GM12875 (cell line): ENCODE measurements around the gene FLYWCH1.

Source experiments
- H3K4me3 ChIP-seq: one replicate; pipeline ENCODE4 v1.5.1; 2011; ENCODE audit warnings: low read depth, low read length, control low read depth
- TF ChIP-seq, protein P1 (sequence below): IDR thresholded peaks from 2 replicates; pipeline ENCODE4 v1.5.1; 2011; ENCODE audit warnings: low read depth, mild to moderate bottlenecking, control low read depth, inconsistent platforms, low read length, moderate library complexity, borderline replicate concordance; ENCODE audit not compliant: insufficient read depth

Gene FLYWCH1

DNA sequence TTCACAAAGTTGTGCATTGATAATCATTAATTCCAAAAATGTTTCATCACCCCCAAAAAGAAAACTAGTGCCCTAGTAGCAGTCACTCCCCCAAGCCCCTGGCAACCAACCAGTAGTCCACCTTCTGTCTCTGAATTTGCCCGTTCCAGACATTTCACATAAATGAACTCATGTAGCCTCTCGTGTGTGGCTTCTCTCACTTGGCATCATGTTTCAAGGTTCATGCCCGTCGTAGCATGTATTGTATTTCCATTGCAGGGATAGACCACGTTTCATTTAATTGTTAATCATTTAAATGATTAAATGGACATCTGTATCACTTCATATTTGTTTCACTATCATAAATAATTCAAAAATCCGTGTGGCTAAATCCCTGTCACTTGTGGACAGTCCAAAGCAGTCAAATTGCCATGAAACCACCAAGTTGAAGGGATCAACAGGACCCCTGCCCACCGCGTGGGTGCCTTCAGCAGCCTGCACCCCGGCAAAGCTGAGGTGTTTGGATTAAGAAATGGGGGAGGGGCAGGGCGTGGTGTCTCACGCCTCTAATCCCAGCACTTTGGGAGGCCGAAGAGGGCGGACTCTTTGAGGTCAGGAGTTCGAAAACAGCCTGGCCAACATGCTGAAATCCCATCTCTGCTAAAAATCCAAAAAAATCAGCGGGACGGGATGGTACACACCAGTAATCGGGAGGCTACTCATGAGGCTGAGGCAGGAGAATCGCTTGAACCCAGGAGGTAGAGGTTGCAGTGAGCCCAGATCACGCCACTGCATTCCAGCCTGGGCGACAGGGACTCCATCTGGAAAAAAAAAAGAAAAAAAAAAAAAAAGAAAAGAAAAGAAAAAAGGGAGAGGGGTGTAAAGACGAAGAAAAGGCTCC, 37.5 kb upstream of the FLYWCH1 start:
- TF ChIP-seq, protein P1, sequence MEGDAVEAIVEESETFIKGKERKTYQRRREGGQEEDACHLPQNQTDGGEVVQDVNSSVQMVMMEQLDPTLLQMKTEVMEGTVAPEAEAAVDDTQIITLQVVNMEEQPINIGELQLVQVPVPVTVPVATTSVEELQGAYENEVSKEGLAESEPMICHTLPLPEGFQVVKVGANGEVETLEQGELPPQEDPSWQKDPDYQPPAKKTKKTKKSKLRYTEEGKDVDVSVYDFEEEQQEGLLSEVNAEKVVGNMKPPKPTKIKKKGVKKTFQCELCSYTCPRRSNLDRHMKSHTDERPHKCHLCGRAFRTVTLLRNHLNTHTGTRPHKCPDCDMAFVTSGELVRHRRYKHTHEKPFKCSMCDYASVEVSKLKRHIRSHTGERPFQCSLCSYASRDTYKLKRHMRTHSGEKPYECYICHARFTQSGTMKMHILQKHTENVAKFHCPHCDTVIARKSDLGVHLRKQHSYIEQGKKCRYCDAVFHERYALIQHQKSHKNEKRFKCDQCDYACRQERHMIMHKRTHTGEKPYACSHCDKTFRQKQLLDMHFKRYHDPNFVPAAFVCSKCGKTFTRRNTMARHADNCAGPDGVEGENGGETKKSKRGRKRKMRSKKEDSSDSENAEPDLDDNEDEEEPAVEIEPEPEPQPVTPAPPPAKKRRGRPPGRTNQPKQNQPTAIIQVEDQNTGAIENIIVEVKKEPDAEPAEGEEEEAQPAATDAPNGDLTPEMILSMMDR: no peak
- no peak overlapping the region for H3K4me3 ChIP-seq

DNA sequence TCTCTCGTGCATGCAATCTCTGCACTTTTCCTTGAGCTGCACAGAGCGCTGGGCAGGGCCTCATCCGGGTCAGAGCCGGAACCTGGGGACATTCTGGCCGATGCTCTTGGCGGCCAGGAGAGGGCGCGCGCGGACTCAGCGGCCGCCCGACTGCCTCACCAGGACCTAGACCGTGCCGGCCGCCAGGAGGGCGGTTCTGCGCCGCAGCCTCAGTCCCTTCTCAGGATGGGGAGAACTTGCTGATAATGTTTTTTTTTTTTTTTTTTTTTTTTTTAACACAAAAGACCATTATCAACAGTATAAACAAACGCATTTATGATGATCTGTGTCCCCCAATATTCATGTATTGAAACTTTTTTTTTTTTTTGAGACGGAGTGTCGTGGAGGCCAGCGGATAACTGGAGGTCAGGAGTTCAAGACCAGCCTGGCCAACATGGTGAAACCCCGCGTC, 36.8 kb upstream of the FLYWCH1 start:
- no peak overlapping the region for H3K4me3 ChIP-seq
- TF ChIP-seq, protein P1: peak; percentile 96

DNA sequence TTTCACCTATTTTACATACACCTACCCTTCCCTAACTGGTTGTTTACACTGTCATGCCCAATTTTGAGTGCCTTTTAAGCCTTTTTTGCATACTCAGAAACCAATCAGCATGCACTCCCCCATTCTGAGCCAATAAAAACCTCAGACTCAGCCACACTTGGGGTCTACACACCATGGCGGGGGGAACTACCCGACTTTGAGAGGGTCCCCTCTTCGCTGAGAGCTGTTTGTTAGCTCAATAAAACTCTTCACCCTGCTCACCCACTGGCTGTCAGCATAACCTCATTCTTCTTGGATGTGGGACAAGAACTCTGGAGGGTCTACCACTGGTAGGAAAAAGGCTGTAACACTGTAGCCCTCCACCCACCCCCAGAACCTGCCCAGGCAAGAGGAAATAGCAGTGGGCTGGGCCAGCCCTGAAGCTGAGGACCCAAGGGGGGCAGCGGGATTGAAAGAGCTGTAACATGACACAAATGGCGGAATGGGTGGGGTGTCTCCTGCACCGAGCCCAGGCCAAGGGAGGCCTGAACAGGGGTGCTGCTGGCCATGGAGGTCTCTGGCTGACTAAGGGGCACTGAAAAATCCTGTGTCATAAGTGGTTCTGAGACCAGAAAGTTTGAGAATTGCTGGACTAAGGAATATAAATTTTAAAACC, 31.8 kb upstream of the FLYWCH1 start:
- TF ChIP-seq, protein P1: no peak
- no peak overlapping the region for H3K4me3 ChIP-seq

DNA sequence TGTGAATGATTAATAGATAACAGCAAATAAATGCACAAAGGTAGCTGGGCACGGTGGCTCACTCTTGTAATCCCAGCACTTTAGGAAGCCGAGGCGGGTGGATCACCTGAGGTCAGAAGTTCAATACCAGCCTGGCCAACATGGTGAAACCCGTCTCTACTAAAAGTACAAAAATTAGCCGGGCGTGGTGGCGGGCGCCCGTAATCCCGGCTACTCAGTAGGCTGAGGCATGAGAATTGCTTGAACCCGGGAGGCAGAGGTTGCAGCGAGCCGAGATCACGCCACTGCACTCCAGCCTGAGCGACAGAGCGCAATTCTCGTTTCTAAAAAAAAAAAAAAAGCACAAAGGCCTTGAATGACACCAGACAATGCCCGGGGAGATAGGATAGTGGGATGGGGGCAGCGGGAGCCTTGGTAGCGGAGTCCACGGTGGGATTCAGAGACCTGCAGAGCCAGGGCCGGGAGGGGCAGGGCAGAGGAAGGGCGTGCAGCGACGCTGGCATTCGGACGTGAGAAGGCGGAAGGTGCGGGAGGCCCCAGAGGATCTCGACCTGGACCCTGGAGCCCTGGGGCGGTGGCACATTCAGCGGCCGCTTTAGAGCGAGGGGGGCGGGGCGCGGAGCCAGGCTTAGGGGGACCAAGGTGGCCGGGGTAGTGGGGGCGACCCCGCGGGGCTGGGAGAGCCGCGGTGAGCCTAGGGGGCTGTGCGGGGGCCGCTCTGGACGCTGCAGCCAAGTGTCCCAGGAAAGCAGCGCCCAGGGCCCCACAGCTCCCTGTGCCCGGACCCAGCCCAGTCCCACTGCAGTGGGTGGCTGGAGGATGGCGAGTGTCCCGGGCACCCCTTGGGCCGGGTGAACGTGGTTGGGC, 29.7 kb upstream of the FLYWCH1 start:
- peak overlapping the region; percentile 92 for H3K4me3 ChIP-seq
- TF ChIP-seq, protein P1: no peak

DNA sequence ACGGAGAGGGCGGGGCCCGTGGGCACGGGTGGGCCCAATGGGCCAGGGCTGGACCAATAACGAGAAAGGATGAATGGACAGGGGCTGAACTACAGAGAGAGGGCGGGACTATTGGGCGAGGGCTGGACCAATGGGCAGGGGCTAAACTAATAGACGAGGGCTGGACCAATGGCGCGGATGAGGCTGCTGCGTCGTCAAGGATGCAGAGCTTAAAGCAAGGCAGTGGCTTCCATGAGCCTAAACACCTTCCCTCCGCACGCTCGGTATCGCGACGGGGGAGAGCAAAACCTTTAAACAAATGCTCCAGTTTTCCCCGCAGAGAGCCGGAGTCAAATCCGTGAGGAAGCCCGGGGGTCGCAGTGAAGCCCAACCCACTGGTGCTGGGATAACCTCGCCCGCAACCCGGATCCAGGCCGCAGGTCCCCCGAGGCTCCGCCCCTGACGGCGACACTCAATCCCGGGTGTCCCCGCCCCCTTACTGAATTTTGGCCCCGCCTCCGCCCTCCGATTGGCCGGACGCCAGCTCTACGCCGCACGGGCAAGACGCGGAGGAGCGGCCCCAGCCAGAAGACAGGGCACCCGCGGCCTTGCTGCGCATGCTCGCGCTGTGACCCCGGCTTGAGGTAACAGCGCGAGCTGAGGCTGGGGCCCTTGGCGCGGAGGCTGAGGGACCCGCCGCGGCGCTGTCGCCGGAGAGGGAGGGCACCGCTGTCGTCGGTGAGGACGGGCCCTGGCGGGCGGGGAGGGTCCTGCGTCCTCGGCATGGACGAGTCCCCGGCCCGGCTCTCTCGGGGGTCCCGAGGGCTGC, 28.9 kb upstream of the FLYWCH1 start, which contains the start of gene FLYWCH2:
FLYWCH2 (plus strand) TSS at position 566 of the 808 bp plus-strand sequence. CDS start 13,235 bp downstream, outside the sequence.
- TF ChIP-seq, protein P1: 0 out of 2 replicates have a peak, but pooled peaks have one; percentile 1
- peak within 1 kb of the TSS; percentile 92 for H3K4me3 ChIP-seq

DNA sequence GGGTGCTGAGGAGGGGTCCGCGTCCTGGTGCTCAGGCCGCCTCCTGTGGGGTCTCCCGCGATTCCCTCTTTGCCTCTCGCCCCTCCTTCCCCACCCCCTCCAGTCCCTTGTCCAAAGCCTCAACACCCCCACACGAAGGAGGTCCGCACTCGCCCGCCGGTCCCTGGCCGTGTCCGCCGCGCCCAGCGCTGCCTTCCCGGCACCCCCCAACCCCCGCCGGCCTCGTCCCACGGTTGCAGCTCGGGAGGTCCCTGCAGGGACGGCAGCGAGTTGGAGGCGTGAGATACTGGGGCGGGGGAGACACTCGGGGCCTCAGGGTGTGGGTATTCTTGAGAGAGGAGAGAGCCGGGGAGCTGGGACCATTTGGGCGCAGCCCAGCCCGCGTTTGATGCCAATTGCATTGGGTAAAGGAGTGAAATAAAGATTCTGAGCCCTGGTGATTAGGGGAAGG, 28.2 kb upstream of the FLYWCH1 start:
- TF ChIP-seq, protein P1: no peak
- peak overlapping the region; percentile 92 for H3K4me3 ChIP-seq
